Osteoblast (primary cell): ENCODE measurements around the gene MYOG. TPM values are rescaled to one million over a fixed set of nuclear protein-coding genes. Genes with fewer than 3 reads are reported as not detected.
A peak's percentile ranks its signal among the peaks of the same experiment; 100 is the strongest.

ENCODE experiments used
- DNase-seq: peaks from one replicate; pipeline ENCODE4 v3.0.0; 2011; ENCODE audit warnings: low spot score, mixed read lengths; ENCODE audit not compliant: insufficient read length; ENCODE audit errors: missing footprints
- H2AFZ ChIP-seq: 2 replicates; pipeline ENCODE4 v1.6.0; 2011; ENCODE audit warnings: mild to moderate bottlenecking, low read length
- H3K27ac ChIP-seq: 2 replicates; pipeline ENCODE4 v1.5.1; 2011; ENCODE audit warnings: mild to moderate bottlenecking, low read depth, low read length, moderate library complexity
- H3K27me3 ChIP-seq: 2 replicates; pipeline ENCODE4 v1.6.0; 2012; ENCODE audit warnings: mild to moderate bottlenecking, control low read depth, inconsistent platforms, low read length, moderate library complexity; ENCODE audit not compliant: insufficient read depth
- H3K36me3 ChIP-seq: 2 replicates; pipeline ENCODE4 v1.5.1; 2011; ENCODE audit warnings: mild to moderate bottlenecking, low read length, control low read depth, moderate library complexity; ENCODE audit not compliant: insufficient read depth
- H3K4me1 ChIP-seq: 2 replicates; pipeline ENCODE4 v1.5.1; 2011; ENCODE audit warnings: mild to moderate bottlenecking, low read length, control low read depth, moderate library complexity; ENCODE audit not compliant: insufficient read depth
- H3K4me2 ChIP-seq: 2 replicates; pipeline ENCODE4 v1.6.0; 2011; ENCODE audit warnings: mild to moderate bottlenecking, low read length; ENCODE audit not compliant: insufficient read depth
- H3K4me3 ChIP-seq: fragments of 200-600 bp; sonication (generic); 3 replicates; pipeline ENCODE4 v1.5.1; 2012; ENCODE audit warnings: mild to moderate bottlenecking, low read length, inconsistent platforms; ENCODE audit not compliant: insufficient read depth
- H3K79me2 ChIP-seq: 2 replicates; pipeline ENCODE4 v1.6.0; 2012; ENCODE audit warnings: mild to moderate bottlenecking, low read length, control low read depth, inconsistent platforms; ENCODE audit not compliant: insufficient read depth
- H3K9me3 ChIP-seq: 2 replicates; pipeline ENCODE4 v1.5.1; 2011; ENCODE audit warnings: low read depth, low read length, control low read depth
- H4K20me1 ChIP-seq: 2 replicates; pipeline ENCODE4 v1.6.0; 2012; ENCODE audit warnings: mild to moderate bottlenecking, low read length, control low read depth; ENCODE audit not compliant: insufficient read depth
- total RNA-seq: library from RNA; depleted of rRNA; stranded (reverse); fragments of >200 nt; gene quantifications from 2 replicates; pipeline ENCODE4 v1.2.3, GENCODE V29; 2012
- TF ChIP-seq, protein P1 (sequence below): IDR thresholded peaks from 2 replicates; pipeline ENCODE4 v1.5.1; 2011; ENCODE audit warnings: mild to moderate bottlenecking, low read depth, low read length, moderate library complexity; ENCODE audit errors: extremely low read depth

The MYOG gene
- total RNA-seq, 1 donor: not detected

DNA sequence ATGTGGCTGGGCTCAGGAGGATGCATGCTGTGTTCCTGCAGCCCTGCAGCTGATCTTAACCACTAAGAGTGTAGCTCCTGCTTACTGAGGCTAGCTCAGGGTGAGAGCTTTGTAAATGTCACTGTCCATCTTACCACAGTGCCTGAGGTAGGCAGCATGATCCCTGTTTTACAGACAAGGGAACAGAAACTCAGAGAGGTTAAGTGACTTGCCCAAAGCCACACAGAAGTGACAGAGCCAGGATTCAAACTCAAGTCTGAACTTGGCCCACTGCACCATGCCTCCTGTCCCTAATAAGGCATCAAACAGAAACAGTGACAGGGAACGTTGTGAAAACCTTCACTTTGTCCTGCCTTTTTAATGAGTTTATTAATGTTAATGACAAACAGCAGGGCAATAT is 31.6 kb downstream of the MYOG start:
- Histone ChIP-seq H3K4me2 (no peak overlapping the region), H3K4me3 (no peak overlapping the region), H3K79me2 (no peaks in the 10 kb centered on the region), H3K27ac (no peak overlapping the region), H2AFZ (no peak overlapping the region), H3K27me3 (no peaks in the 10 kb centered on the region), H3K9me3 (no peaks in the 10 kb centered on the region), H3K36me3 (no peaks in the 10 kb centered on the region), H3K4me1 (no peaks in the 10 kb centered on the region), H4K20me1 (no peaks in the 10 kb centered on the region)
- DNase-seq: peak; percentile 9
- TF ChIP-seq, protein P1, sequence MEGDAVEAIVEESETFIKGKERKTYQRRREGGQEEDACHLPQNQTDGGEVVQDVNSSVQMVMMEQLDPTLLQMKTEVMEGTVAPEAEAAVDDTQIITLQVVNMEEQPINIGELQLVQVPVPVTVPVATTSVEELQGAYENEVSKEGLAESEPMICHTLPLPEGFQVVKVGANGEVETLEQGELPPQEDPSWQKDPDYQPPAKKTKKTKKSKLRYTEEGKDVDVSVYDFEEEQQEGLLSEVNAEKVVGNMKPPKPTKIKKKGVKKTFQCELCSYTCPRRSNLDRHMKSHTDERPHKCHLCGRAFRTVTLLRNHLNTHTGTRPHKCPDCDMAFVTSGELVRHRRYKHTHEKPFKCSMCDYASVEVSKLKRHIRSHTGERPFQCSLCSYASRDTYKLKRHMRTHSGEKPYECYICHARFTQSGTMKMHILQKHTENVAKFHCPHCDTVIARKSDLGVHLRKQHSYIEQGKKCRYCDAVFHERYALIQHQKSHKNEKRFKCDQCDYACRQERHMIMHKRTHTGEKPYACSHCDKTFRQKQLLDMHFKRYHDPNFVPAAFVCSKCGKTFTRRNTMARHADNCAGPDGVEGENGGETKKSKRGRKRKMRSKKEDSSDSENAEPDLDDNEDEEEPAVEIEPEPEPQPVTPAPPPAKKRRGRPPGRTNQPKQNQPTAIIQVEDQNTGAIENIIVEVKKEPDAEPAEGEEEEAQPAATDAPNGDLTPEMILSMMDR: no peak

DNA sequence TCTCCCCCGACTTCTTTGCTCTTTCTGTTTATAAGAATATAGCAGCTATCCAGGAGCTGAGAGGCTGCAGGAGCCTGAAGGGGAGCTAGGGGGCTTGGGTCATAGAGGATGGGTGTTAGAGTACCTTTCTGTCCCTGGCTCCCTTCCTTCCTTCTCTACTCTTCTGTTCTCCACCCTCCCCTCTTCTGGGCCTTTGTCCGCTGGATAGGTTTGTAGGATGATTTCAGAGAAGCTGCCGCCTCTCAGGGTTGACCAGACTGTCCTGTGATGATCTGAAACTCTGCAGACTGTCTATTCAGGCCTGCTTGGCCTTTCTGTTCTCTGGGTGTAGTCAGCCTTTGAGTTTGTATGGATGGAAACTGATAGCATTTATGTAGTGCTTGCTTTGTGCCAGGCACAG is 33.2 kb downstream of the MYOG start:
- DNase-seq: no peak
- H3K36me3 ChIP-seq: no peaks in the 10 kb centered on the region
- TF ChIP-seq, protein P1: no peak
- no peaks in the 10 kb centered on the region for H4K20me1 ChIP-seq
- no peaks in the 10 kb centered on the region for H3K79me2 ChIP-seq
- no peak overlapping the region for H3K27ac ChIP-seq
- H3K9me3 ChIP-seq: no peaks in the 10 kb centered on the region
- no peak overlapping the region for H3K4me2 ChIP-seq
- peaks cover under 1% of the 10 kb centered on the region for H3K4me1 ChIP-seq
- H3K27me3 ChIP-seq: no peaks in the 10 kb centered on the region
- no peak overlapping the region for H3K4me3 ChIP-seq
- H2AFZ ChIP-seq: no peak overlapping the region

DNA sequence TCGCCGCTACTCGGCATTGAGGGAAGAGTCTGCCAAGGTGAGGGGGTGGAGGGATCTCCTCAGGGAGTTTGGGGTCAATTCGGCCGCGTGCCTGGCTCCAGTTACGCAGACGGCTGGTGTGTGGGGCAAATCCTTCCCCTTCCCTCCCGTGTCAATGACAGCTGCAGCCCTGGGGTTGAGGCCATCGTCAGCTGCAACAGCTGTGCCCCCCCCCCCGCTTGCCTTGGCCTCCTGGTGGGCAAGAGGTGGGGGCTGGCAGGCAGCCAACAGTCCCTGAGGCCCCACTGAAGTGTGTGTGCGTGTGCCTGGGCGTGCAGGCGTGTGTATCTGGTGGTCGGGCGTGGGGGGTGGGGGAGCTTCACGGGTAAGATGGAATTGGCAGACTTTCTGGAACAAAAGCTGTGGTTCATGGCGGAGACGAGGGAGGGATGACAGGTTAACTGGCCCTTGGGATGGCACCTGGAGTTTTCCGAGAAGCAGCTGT is 33.9 kb downstream of the MYOG start:
- H3K4me3 ChIP-seq: no peak overlapping the region
- TF ChIP-seq, protein P1: no peak
- H3K36me3 ChIP-seq: no peaks in the 10 kb centered on the region
- peaks cover 8% of the 10 kb centered on the region for H3K4me1 ChIP-seq
- H3K9me3 ChIP-seq: no peaks in the 10 kb centered on the region
- no peak overlapping the region for H2AFZ ChIP-seq
- no peaks in the 10 kb centered on the region for H3K79me2 ChIP-seq
- no peak overlapping the region for H3K4me2 ChIP-seq
- H3K27ac ChIP-seq: no peak overlapping the region
- no peaks in the 10 kb centered on the region for H4K20me1 ChIP-seq
- DNase-seq: peak; percentile 52
- H3K27me3 ChIP-seq: no peaks in the 10 kb centered on the region

DNA sequence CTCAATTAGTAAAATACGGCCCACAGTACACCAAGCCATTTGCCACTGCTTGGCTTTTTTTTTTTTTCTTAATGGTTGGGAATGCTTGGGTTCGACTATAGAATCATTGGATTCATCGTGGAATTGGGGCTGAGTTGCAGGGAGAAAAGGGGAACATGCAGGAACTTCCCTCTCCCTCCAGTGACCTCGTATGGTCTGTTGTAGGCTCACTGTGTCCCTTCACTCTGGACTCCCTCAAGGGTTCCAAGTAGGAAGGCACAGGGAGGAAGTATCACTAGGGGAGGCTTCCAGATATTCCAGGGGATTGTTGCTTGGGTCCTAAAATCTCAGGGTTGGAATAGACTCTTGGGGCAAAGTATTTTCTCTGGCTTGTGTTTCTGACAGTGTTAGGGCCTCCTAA is 35.0 kb downstream of the MYOG start:
- no peaks in the 10 kb centered on the region for H4K20me1 ChIP-seq
- peaks cover 14% of the 10 kb centered on the region for H3K4me1 ChIP-seq
- H3K27ac ChIP-seq: no peak overlapping the region
- DNase-seq: no peak
- no peaks in the 10 kb centered on the region for H3K36me3 ChIP-seq
- no peak overlapping the region for H3K4me2 ChIP-seq
- no peaks in the 10 kb centered on the region for H3K9me3 ChIP-seq
- TF ChIP-seq, protein P1: no peak
- H2AFZ ChIP-seq: no peak overlapping the region
- H3K4me3 ChIP-seq: no peak overlapping the region
- no peaks in the 10 kb centered on the region for H3K79me2 ChIP-seq
- H3K27me3 ChIP-seq: no peaks in the 10 kb centered on the region
